GM15510 (cell line): ENCODE measurements around the gene CCDC60.

Experiments used
- POLR2A ChIP-seq: IDR thresholded peaks from 3 replicates; pipeline ENCODE4 v1.6.1; 2011; ENCODE audit warnings: borderline replicate concordance; ENCODE audit not compliant: insufficient read length; ENCODE audit errors: extremely low read depth

The CCDC60 gene

DNA sequence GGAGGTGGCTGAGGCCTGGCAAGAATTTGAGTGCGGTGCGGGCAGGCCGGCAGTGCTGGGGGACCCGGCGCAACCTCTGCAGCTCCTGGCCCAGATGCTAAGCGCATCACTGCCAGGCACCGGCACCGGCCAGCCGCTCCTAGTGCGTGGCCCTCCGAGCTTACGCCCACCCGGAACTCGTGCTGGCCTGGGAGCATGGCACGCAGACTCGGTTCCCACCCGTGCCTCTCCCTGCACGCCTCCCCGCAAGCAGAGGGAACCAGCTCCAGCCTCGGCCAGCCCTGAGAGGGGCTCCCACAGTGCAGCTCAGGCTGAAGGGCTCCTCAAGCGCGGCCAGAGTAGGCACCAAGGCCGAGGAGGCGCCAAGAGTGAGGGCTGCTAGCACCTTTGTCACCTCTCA, 63.7 kb downstream of the CCDC60 start:
- no peak for TF ChIP-seq POLR2A

DNA sequence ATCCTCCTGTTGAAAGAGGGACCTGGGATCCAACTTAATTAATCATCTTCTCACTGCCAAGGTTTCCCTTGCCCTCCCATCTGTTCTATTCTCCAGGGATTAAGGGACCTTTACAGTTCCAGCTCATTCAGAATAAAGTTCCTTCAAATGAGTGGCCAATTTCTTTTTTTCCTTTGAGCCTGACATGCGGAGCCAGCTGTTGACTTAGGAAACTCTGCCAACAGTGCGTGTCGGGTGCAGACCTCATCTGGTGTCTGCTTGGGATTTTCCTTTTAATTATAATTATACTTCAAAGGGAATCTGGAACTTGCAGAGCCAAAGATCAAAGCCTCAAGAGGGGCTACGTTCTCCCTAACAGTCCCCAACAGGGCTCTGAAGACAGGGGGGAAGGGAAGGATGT, 64.8 kb downstream of the CCDC60 start:
- no peak for TF ChIP-seq POLR2A

DNA sequence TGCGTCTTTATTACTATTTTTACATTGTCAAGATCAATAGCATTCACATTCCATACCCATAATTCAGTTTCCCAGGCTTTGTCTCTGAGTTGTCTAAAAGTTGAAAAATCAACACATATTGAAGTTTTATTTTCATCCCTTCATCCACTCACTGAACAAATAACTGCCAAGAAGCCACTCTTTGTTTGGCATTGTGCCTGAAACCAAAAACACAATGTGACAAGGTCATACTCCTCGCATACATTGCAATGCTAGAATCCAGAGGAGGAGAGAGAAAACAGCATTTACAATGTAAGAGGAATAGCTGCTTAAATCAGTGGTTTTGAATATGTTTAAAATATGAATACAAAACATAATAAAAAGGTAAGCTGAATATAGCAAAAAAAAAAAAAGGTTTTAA, 71.8 kb downstream of the CCDC60 start:
- no peak for TF ChIP-seq POLR2A

DNA sequence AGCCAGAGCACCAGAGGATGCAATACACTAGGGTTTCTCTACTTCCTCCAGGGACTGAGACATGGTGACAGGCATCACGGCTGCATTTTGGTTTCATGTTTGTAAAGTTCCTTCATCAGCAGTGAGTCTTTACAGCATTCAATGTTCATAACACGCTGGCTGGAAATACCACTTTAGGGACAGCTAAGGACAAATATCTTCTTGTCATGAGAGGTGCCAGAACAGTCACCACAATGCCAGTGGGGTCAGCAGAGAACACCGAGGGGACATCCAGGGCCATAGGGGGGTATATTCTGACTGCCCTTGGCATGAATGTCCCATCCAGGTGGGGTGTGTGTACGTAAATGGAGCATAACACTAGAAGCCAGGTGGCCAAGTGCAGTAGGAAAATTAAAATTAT, 72.3 kb downstream of the CCDC60 start:
- no peak for TF ChIP-seq POLR2A

DNA sequence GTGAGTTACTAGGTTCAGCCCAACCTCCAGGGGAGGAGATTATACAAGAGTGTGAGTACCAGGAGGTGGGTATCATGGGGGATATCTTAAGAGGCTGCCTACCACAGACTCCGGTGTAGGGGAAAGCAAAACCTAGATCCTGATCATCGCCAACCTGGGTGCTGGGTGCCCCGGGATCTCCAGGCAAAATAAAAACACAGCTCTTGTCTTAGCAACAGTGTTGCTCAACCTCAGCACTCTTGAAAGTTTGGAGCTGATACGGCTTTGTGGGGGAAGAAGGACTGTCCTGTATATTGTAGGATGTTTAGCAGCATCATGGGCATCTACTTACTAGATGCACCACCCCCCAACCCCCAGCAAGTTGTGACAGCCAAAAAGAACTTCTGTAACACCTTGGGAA, 74.5 kb downstream of the CCDC60 start:
- no peak for TF ChIP-seq POLR2A

DNA sequence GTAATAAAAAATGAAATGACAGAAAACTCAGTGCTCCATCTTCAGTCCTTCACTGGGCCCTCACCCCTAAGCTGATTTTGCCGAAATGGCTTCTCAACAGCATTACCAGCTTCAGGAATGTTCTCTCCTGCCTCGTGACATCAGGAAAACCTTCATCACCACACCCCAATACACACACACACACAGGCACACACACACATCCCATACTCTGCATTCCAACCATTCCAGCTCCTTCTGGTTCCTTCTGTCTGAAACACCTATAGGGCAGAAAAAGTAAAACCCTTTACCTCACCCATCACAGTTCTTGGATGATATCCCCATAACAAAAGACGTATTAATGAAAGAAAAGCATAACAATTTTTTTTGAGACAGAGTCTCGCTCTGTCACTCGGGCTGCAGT, 75.9 kb downstream of the CCDC60 start:
- no peak for TF ChIP-seq POLR2A

DNA sequence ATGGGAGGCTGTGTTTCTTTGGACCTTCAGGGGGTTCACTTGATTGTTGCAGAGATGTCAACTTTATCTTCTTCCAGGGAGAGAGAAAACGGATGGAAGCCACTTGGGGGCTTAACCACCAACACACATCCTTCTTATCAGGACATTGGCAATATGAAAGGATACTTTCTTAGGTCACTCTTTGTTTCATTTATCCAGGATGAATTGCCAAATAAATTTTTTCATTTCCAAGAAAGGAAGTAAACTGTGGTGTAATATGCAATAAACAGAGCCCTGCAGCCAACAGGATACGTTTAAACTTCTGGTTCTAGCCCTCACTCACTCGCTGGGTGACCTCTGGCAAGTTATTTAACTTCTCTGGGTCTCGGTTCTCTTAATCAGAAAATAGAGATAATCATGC, 77.8 kb downstream of the CCDC60 start:
- no peak for TF ChIP-seq POLR2A

DNA sequence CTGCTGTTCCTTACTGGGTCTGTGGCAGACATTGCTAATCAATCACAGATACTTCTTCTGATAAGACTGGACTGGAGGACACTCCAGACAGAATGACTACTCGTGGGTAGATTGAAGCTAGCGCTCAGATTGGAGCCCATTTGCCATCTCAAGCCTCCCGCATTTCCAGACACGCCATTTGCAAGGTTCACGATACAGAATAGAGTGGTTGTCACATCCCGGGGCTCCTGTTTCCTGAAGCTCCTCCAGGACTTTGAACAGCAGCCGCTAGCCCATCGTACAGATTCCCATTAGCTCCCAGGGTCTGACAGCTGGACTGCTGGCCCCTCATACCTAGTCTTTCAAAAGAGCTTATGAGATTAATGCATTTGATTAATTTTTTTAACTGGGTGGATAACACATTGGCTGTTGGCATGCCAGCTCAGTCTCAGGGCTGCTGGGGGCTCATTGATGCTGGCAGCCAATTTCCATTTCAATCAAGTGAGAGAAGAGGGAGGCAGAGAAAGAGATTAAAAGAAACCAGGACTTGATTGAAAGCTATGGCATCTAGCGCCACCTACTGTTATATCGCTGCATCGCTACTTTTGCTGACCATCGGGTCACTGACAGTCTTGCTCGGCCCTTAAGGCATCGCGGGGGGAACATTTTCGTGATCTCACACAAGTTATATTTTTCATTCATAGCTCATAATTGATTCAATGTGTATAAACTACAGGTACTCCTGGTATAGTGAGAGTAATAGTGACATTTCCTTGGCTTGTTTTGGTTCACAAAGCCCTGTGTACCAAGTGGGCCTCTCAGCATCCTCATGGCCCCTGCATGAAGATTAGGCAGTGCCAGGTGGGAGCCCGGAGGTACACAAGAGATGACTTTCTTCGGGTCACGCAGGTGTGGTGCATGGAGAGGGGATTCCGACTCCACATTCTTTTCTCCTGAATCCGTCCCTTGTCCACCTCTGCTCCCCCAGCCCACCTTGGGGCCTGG, 78.6 kb downstream of the CCDC60 start:
- TF ChIP-seq POLR2A = no peak

DNA sequence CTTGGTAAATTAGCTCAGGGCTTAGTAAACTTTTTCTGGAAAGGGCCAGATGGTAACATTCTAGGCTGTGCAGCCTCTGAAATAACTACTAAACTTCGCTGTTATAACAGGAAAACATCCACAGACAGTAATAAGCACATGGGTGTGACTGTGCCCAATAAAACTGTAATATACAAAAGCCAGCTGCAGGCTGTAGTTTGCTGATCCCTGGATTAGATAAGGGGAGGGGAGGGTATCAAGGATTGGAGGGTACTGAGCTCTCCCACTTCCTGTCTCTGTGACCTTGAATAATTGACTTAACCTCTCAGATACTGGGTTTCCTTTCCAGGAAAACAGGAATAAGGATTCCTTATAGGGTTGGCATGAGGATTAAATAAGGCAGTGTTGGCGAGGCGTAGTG, 81.2 kb downstream of the CCDC60 start:
- TF ChIP-seq POLR2A = no peak

DNA sequence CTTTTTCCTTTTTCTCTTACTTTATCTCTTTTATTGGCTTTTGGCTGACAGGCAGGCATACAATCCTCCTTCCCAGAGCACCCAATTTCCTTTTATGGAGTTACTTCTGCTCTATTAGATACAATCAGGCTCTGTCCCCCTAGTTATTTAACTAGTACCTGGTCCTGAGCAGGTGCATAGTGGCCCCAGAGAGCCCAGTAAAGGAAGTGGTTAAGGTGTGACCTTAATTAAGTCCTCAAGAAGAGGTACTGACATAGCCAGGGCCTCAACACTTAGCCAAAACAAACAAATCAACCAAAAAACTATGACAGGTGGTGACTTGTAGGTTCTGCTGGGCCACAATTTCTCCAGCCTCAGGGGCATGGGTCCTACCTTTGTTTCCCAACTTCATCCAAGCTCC, 82.9 kb downstream of the CCDC60 start:
- TF ChIP-seq POLR2A = no peak

DNA sequence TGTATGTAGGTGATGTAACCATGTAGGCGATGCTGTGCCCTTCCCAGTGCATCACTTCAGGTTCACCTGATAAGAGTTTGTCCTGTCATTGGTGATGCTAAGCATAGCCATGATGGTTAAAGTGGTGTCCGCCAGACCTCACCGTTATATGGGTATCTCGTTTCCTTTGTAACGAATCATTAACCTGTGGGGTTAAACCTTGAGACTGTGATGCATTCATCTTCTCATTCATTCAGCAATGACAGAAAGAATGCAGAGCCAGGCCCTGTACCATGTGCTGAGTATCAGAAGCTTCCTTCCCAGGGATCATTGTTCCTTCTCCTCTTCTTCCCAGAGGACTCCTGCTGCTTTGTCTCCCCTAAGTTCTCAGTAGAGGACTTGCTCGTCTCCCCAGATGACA, 84.9 kb downstream of the CCDC60 start:
- TF ChIP-seq POLR2A = no peak

DNA sequence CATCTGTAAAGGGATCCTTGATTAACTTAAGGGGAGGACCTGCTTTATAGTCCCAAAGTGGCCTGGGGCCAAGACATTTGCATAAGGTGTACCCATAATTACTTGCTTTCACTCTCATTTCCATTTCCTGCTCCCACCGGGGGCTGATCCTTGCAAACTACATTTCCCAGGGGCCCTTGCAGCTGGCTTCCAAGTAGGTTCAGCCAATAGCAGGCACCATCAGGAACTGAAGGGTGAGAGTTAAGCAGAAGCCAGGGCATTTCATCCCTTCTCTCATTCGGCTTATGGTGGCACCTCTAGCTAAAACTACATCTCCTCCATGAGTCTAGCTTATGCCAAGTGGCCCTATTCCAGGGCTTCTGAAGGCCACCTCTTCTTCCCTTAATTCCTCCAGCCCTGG, 88.8 kb downstream of the CCDC60 start:
- no peak for TF ChIP-seq POLR2A

DNA sequence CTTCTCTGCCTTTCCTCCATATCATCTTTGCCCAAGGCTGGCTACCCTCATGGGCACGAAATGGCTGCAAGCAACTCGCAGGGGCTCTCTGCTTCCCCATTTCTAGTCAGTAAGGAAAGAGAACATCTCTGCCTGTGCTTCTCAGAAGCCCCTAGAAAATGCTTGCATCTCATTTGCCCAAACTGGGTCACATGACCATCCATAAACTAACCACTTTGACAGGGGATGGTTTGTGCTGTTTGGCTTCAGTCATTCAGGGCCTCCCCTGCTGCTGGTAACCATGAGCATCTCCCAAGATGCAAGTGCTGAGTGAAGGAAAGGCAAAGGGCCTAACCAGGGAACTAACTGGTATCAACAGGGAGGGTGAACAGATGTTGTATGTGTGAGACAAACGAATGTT, 91.1 kb downstream of the CCDC60 start:
- TF ChIP-seq POLR2A = no peak

DNA sequence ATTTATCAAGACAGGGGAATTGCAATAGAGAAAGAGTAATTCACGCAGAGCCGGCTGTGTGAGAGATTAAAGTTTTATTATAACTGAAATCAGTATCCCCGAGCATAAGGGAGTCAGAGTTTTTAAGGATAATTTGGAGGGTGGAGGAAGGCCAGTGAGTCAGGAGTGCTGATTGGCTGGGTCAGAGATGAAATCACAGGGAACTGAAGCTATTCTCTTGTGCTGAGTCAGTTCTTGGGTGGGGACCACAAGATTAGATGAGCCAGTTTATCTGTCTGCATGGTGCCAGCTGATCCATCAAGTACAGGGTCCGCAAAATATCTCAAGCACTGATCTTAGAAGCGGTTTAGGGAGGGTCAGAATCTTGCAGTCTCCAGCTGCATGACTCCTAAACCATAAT, 96.6 kb downstream of the CCDC60 start:
- no peak for TF ChIP-seq POLR2A

DNA sequence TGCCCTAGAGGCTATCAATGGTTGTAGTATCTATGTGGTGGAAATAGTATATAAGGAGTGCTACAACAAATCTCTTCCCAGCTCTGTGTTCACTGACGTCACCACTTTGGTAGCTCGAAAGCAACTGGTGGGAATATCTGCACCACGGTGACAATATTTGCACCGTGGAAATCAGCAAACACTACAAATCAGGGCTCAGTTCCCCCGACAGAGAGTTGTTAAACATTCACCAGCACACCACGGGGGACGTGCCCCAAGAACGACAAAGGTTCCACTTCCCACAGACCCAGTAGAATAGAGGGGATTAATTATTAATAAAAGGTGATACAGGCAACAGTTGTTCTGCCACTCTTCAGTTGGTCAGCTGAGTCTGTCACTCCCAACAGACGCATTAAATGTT, 98.4 kb downstream of the CCDC60 start:
- no peak for TF ChIP-seq POLR2A

DNA sequence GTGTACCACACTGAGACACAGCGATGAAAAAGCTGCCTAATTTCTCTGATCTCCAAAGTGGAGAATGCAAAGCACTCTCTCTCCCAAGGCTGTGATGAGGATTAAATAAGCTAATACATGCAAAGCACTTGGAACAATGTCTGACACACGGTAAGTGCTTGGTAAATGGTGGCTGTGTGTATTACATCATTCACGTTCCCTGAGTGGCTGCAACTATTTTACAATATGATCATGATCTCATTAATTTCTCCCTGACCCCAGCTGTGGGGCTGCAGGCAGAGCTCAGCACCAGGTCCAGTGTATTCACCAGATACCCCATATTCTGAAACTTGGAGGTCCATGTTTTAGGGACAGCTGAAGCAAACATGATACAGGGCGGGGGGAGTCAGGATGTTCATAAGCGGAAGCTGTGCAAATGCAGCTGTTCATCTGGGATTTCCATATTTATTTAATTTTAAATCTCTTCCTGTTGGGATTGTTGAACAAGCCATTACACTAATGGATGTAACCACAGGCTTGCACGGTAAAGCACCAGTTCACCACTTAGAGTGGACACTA, 106.4 kb downstream of the CCDC60 start:
- TF ChIP-seq POLR2A = no peak

DNA sequence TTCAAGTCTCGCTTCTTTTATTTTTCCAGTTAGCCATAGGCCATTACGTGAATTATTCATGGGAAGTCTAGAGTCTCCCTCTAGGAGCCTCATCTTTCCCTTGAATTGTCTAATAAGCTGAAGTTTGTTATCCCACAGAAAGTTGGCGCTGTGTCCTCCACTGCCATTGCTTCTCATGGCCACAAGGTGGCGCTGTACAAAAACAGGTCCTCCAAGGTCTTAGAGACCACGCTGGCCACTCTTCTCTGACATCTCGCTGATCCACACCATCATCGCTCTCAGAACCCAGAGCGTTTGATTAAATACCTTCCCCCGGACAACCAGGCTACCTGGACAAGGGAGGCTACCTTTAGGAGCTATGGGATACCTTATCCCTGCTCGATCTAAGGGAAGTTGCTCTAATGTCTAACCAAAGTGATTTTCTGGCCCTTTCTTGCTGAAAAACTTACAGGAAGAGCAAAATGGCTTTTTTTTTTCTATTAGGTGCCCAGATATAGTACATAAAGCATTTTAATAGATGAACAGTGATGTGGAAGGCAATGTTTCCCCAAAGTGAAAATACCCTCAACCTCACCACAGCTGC, 110.0 kb downstream of the CCDC60 start:
- no peak for TF ChIP-seq POLR2A

DNA sequence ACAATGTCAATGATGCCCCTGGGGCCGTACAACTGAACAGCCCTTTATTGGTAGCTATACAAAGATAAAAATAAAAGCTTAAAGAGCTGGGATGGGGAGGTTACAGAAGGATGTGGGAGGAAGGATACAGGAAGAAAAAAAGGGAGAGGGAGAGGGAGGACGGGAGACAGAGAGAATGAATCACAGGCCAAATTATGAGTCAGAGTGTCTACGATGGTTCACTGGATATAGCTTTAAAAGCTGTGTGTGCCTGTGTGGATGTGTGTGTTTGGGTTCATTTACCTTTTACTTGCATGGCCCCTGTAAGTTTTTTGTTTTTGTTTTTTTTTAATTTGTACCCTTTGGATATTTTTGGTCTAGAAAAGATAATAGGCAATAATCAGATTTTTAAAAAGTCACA, 111.9 kb downstream of the CCDC60 start:
- no peak for TF ChIP-seq POLR2A
